Astrocyte (in vitro differentiated cells and primary cell): ENCODE results near the gene PCCA. TPM values are rescaled to one million over a fixed set of nuclear protein-coding genes. Genes with fewer than 3 reads are reported as not detected.

Experiments used
- DNase-seq: peaks from one replicate; pipeline ENCODE4 v3.0.0-alpha.2; 2010; ENCODE audit warnings: low read depth
- FAIRE-seq: peaks from 2 replicates; lab custom pipeline; 2011; peaks lifted over from hg19 to GRCh38; lab: Jason Lieb, UNC
- H2AFZ ChIP-seq: 2 replicates; pipeline ENCODE4 v1.6.0; 2012; ENCODE audit warnings: low read depth, low read length, inconsistent platforms
- H3K27ac ChIP-seq: 2 replicates; pipeline ENCODE4 v1.5.1; 2011; ENCODE audit warnings: low read depth, low read length, inconsistent platforms
- H3K27me3 ChIP-seq: 2 replicates; pipeline ENCODE4 v1.6.0; 2011; ENCODE audit warnings: low read length, inconsistent platforms; ENCODE audit not compliant: insufficient read depth
- H3K36me3 ChIP-seq: 2 replicates; pipeline ENCODE4 v1.5.1; 2011; ENCODE audit warnings: low read length, inconsistent platforms; ENCODE audit not compliant: insufficient read depth
- H3K4me1 ChIP-seq: 2 replicates; pipeline ENCODE4 v1.5.1; 2011; ENCODE audit warnings: low read length, inconsistent platforms; ENCODE audit not compliant: insufficient read depth
- H3K4me2 ChIP-seq: 2 replicates; pipeline ENCODE4 v1.6.0; 2012; ENCODE audit warnings: low read length, inconsistent platforms
- H3K4me3 ChIP-seq: 2 replicates; pipeline ENCODE4 v1.5.1; 2011; ENCODE audit warnings: low read depth, mild to moderate bottlenecking, low read length, inconsistent platforms; ENCODE audit not compliant: insufficient read depth
- H3K79me2 ChIP-seq: 2 replicates; pipeline ENCODE4 v1.6.0; 2012; ENCODE audit warnings: mild to moderate bottlenecking, low read length, inconsistent platforms; ENCODE audit not compliant: insufficient read depth
- H3K9ac ChIP-seq: 2 replicates; pipeline ENCODE4 v1.6.0; 2012; ENCODE audit warnings: mild to moderate bottlenecking, low read length, inconsistent platforms
- H3K9me3 ChIP-seq: 2 replicates; pipeline ENCODE4 v1.5.1; 2012; ENCODE audit warnings: low read depth, mild to moderate bottlenecking, low read length, inconsistent platforms; ENCODE audit not compliant: insufficient read depth
- H4K20me1 ChIP-seq: 2 replicates; pipeline ENCODE4 v1.6.0; 2012; ENCODE audit warnings: low read length, inconsistent platforms; ENCODE audit not compliant: insufficient read depth
- H3K27ac Mint-ChIP-seq: one replicate; pipeline ENCODE4 v1.8.0; 2021; ENCODE audit warnings: mild to moderate bottlenecking, mixed read lengths; ENCODE audit not compliant: unreplicated experiment
- H3K27me3 Mint-ChIP-seq: one replicate; pipeline ENCODE4 v1.8.0; 2021; ENCODE audit warnings: low read depth, mixed read lengths; ENCODE audit not compliant: unreplicated experiment
- H3K36me3 Mint-ChIP-seq: one replicate; pipeline ENCODE4 v1.8.0; 2021; ENCODE audit warnings: low read depth, mixed read lengths; ENCODE audit not compliant: unreplicated experiment
- H3K4me1 Mint-ChIP-seq: one replicate; pipeline ENCODE4 v1.8.0; 2021; ENCODE audit warnings: low read depth, mixed read lengths; ENCODE audit not compliant: unreplicated experiment
- H3K4me3 Mint-ChIP-seq: one replicate; pipeline ENCODE4 v1.8.0; 2021; ENCODE audit warnings: mild to moderate bottlenecking, moderate library complexity, mixed read lengths; ENCODE audit not compliant: unreplicated experiment
- H3K9me3 Mint-ChIP-seq: one replicate; pipeline ENCODE4 v1.8.0; 2021; ENCODE audit warnings: mild to moderate bottlenecking, mixed read lengths; ENCODE audit not compliant: unreplicated experiment
- EZH2 ChIP-seq: IDR thresholded peaks from 2 replicates; pipeline ENCODE4 v1.6.1; 2012; ENCODE audit warnings: mild to moderate bottlenecking, low read length, inconsistent platforms; ENCODE audit not compliant: insufficient read depth
- total RNA-seq: library from RNA; stranded (reverse); gene quantifications from 2 replicates; pipeline ENCODE4 v1.2.1, GENCODE V29; 2021
- TF ChIP-seq, protein P1 (sequence below): IDR thresholded peaks from 2 replicates; pipeline ENCODE4 v1.5.1; 2011; ENCODE audit warnings: low read depth, mild to moderate bottlenecking, inconsistent platforms, low read length, moderate library complexity; ENCODE audit not compliant: insufficient read depth

Gene PCCA
- total RNA-seq, 1 donor from 2014 or later = 13.9 TPM

DNA sequence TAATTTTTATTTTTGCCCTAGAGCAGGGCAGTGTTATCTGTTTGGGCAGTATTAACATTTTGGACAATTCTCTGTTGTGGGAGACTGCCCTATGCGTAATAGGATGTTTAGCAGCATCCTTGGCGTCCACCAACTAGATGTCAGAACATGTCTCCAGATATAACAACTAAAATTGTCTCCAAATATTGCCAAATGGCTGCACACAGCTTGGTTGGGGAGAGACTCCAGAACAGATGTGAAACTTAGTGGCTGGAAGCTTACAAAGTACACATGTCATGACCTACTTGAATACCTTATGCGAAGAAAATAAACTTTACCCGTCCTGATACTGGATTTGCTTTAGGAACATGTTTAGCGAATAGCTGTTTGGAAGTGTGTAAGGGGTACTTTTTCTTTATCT is 376.7 kb downstream of the PCCA start:
- no peaks in the 10 kb centered on the region for H3K4me1 Mint-ChIP-seq
- no peaks in the 10 kb centered on the region for H4K20me1 ChIP-seq
- H3K27me3 Mint-ChIP-seq = no peaks in the 10 kb centered on the region
- TF ChIP-seq EZH2 = no peak
- TF ChIP-seq, protein P1, sequence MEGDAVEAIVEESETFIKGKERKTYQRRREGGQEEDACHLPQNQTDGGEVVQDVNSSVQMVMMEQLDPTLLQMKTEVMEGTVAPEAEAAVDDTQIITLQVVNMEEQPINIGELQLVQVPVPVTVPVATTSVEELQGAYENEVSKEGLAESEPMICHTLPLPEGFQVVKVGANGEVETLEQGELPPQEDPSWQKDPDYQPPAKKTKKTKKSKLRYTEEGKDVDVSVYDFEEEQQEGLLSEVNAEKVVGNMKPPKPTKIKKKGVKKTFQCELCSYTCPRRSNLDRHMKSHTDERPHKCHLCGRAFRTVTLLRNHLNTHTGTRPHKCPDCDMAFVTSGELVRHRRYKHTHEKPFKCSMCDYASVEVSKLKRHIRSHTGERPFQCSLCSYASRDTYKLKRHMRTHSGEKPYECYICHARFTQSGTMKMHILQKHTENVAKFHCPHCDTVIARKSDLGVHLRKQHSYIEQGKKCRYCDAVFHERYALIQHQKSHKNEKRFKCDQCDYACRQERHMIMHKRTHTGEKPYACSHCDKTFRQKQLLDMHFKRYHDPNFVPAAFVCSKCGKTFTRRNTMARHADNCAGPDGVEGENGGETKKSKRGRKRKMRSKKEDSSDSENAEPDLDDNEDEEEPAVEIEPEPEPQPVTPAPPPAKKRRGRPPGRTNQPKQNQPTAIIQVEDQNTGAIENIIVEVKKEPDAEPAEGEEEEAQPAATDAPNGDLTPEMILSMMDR = no peak
- no peak overlapping the region for H3K27ac ChIP-seq
- H3K9me3 ChIP-seq = no peaks in the 10 kb centered on the region
- no peaks in the 10 kb centered on the region for H3K27me3 ChIP-seq
- H3K36me3 ChIP-seq = no peaks in the 10 kb centered on the region
- no peak overlapping the region for H3K9ac ChIP-seq
- no peak overlapping the region for H3K27ac Mint-ChIP-seq
- no peak for DNase-seq
- H3K4me1 ChIP-seq = no peaks in the 10 kb centered on the region
- H3K4me2 ChIP-seq = no peak overlapping the region
- H3K4me3 ChIP-seq = no peak overlapping the region
- peaks cover 10% of the 10 kb centered on the region for H3K36me3 Mint-ChIP-seq
- no peak for FAIRE-seq
- H2AFZ ChIP-seq = no peak overlapping the region
- no peaks in the 10 kb centered on the region for H3K9me3 Mint-ChIP-seq
- no peaks in the 10 kb centered on the region for H3K79me2 ChIP-seq
- no peak overlapping the region for H3K4me3 Mint-ChIP-seq

DNA sequence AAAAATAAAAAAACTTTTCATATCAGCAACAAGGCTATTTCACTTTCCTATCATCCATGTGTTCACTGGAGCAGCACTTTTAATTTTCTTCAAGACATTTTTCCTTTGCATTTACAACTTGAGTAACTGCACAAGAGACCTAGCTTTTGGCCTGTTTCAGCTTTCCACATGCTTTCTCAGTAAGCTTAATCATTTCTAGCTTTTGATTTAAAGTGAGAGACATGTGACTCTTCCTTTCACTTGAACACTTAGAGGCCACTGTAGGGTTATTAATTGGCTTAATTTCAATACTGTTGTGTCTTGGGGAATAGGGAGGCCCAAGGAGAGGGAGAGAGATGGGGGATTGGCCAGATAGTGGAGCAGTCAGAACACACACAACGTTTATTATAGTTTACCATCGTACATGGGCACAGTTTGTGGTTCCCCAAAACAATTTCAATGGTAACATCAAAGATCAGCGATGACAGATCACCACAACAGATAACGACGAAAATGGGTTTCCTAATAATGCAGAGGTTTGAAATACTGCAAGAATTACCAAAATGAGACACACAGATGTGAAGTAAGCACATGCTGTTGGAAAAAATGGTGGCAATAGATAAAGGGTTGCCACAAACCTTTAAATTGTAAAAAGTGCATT is 382.1 kb downstream of the PCCA start:
- no peaks in the 10 kb centered on the region for H3K36me3 ChIP-seq
- Mint-ChIP-seq H3K27ac (no peak overlapping the region), H3K9me3 (no peaks in the 10 kb centered on the region), H3K36me3 (peaks cover 13% of the 10 kb centered on the region), H3K27me3 (no peaks in the 10 kb centered on the region), H3K4me1 (peaks cover 5% of the 10 kb centered on the region), H3K4me3 (no peak overlapping the region)
- no peak for TF ChIP-seq EZH2
- TF ChIP-seq, protein P1 = no peak
- no peaks in the 10 kb centered on the region for H3K27me3 ChIP-seq
- no peak overlapping the region for H3K27ac ChIP-seq
- H3K79me2 ChIP-seq = no peaks in the 10 kb centered on the region
- no peaks in the 10 kb centered on the region for H4K20me1 ChIP-seq
- DNase-seq (no peak), FAIRE-seq (no peak)
- H2AFZ ChIP-seq = no peak overlapping the region
- H3K4me2 ChIP-seq = no peak overlapping the region
- no peaks in the 10 kb centered on the region for H3K4me1 ChIP-seq
- H3K4me3 ChIP-seq = no peak overlapping the region
- no peak overlapping the region for H3K9ac ChIP-seq
- no peaks in the 10 kb centered on the region for H3K9me3 ChIP-seq

DNA sequence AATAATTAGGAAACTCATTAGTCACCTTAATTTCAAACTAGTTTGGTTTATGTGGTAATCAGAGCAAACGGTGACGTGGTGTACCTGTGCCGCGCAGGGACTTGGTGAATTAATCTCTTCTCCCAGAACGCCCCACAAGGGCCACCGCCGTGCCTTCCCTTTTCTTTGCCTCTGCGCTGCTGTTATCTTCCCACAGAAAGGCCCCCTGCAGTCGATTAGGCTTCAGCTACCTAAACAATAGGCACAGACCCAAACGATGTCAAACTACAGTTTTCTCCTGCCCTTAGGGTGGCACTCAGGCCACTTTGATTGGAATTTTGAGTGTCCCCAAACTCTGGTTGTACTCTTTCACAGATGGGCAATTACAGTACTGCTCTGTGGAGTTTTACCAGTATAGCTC is 384.2 kb downstream of the PCCA start:
- Histone ChIP-seq H3K4me1 (no peaks in the 10 kb centered on the region), H3K9ac (no peak overlapping the region), H4K20me1 (no peaks in the 10 kb centered on the region), H3K36me3 (no peaks in the 10 kb centered on the region), H3K9me3 (no peaks in the 10 kb centered on the region), H3K79me2 (no peaks in the 10 kb centered on the region), H3K4me2 (no peak overlapping the region), H3K4me3 (no peak overlapping the region), H2AFZ (no peak overlapping the region), H3K27ac (no peak overlapping the region), H3K27me3 (no peaks in the 10 kb centered on the region)
- no peak overlapping the region for H3K4me3 Mint-ChIP-seq
- FAIRE-seq = no peak
- no peak overlapping the region for H3K27ac Mint-ChIP-seq
- peaks cover 5% of the 10 kb centered on the region for H3K4me1 Mint-ChIP-seq
- peaks cover 7% of the 10 kb centered on the region for H3K36me3 Mint-ChIP-seq
- no peak for TF ChIP-seq EZH2
- TF ChIP-seq, protein P1 = no peak
- no peaks in the 10 kb centered on the region for H3K9me3 Mint-ChIP-seq
- H3K27me3 Mint-ChIP-seq = no peaks in the 10 kb centered on the region
- DNase-seq = no peak
